ENCODE measurements around the gene CC2D2A.

DNA sequence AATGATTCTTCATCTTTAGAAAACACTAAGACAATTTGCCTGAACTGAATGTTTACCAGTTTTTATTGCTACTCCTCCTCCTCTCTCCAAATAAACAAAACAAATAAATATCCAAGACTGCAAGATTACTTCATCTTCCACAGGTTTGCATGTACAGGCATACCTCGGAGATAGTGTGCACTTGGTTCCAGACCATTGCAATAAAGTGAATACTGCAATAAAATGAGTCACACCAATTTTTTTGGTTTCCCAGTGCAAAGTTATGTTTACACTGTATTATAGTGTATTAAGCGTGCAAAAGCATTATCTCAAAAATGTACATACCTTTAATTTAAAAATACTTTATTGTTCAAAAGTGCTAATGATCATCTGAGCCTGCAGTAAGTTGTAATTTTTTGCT, 132.2 kb downstream of the CC2D2A start:
- TF ChIP-seq, protein P1, sequence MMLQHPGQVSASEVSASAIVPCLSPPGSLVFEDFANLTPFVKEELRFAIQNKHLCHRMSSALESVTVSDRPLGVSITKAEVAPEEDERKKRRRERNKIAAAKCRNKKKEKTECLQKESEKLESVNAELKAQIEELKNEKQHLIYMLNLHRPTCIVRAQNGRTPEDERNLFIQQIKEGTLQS (CRISPR knock-in tag; conservative IDR thresholded peaks at IDR 0.05): no peak
- TF ChIP-seq GTF2I (CRISPR knock-in tag; conservative IDR thresholded peaks at IDR 0.05) (no peak), TEAD4 (CRISPR knock-in tag; IDR thresholded peaks at IDR 0.05) (no peak)
- TF ChIP-seq, protein P2, sequence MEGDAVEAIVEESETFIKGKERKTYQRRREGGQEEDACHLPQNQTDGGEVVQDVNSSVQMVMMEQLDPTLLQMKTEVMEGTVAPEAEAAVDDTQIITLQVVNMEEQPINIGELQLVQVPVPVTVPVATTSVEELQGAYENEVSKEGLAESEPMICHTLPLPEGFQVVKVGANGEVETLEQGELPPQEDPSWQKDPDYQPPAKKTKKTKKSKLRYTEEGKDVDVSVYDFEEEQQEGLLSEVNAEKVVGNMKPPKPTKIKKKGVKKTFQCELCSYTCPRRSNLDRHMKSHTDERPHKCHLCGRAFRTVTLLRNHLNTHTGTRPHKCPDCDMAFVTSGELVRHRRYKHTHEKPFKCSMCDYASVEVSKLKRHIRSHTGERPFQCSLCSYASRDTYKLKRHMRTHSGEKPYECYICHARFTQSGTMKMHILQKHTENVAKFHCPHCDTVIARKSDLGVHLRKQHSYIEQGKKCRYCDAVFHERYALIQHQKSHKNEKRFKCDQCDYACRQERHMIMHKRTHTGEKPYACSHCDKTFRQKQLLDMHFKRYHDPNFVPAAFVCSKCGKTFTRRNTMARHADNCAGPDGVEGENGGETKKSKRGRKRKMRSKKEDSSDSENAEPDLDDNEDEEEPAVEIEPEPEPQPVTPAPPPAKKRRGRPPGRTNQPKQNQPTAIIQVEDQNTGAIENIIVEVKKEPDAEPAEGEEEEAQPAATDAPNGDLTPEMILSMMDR (IDR thresholded peaks at IDR 0.05): no peak

All from WTC11 (cell line).